KBM-7 (cell line): Measurements from ENCODE around the gene AGBL4.

Source experiments
- DNase-seq: peaks from one replicate; pipeline ENCODE4 v3.0.0-alpha.2; 2015
- in situ Hi-C: fragments of 300-500 bp; cut with MboI; formaldehyde crosslinking; loops from 2 replicates; pipeline ENCODE4 v1.14.3; 2020; ENCODE audit warnings: low sequenced_read_pairs, low pct_unique_long_range_greater_than_20kb, mixed read lengths

Gene AGBL4

DNA sequence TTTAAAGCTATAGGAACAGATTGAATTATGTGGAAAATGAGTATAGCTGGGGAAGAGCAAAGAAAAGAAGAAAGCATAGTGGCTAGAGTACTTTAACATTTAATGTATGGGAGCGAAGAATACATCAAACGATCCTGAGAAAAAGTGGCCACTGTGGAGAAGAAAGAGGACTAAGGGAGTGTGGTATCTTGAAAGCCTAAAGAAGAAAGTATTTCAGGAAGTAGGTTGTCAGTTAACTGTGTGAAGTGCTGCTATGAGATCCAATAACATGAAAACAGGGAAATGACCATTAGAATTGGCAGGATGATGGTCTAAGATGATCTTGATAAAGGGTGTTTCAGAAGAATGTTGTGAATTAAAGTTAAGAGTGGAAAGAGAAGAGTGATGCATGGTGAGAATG lies 1027.4 kb downstream of the AGBL4 start:
- no peak for DNase-seq

DNA sequence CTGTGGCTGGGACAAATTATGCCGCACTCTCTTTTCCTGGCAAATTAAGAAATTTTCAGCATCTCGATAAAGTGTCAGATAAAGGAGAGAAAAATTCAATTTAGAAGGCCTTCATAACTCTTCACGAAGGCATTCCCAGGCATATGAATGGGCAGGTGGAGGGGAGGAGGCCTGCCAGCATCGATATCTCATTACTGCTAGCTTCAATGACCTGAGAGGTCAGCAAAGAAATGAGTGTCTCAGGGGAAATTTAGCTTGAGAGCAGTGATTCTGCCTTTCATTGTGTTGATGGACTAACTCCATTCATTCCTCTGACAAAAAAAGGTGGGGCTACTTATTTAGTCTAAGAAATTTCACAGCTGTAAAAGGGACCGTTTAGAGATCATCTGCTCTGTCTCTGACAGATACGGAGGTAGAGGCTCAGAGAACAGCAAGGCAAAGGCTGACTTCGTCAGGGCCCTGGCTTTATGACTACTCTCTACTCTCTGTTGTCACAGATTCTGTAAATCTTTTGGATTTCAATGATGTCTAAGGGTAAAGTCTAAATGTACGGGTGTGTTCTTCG lies 1035.0 kb downstream of the AGBL4 start:
- no peak for DNase-seq
- in situ Hi-C loops = no loop called here

More for the DNA sequence above, 1027.4 kb downstream of the AGBL4 start:
- in situ Hi-C loops = no loop called here

DNA sequence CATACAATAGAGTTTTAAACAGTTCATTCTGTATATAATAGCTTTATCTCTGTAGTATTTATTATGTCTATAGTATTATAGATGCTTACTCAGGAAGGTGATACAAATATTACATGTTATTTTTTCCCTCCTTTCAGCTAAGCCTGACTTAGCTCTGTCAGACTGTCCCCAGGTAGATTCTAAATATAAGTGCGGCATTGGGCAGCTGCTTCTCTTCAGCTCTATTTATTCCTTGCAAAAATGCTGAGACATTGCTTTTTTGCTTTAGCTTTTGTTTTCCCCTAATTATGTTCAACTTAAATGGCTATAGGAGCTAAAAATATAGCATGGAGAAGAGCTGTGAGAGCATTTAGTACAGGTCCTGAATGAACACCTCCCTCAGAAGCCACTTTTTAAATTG lies 1043.8 kb downstream of the AGBL4 start:
- DNase-seq = no peak
- in situ Hi-C loops = no loop called here

- no peak for DNase-seq
- in situ Hi-C loops = no loop called here
Measured at GRCh38 chr1:48978413-48978812, 1045.3 kb downstream of the AGBL4 start.

- no peak for DNase-seq
- in situ Hi-C loops = no loop called here
Measured at GRCh38 chr1:48977273-48977672, 1046.5 kb downstream of the AGBL4 start.

- in situ Hi-C loops = no loop called here
- DNase-seq = no peak
Measured at GRCh38 chr1:48969971-48970370, 1053.8 kb downstream of the AGBL4 start.

DNA sequence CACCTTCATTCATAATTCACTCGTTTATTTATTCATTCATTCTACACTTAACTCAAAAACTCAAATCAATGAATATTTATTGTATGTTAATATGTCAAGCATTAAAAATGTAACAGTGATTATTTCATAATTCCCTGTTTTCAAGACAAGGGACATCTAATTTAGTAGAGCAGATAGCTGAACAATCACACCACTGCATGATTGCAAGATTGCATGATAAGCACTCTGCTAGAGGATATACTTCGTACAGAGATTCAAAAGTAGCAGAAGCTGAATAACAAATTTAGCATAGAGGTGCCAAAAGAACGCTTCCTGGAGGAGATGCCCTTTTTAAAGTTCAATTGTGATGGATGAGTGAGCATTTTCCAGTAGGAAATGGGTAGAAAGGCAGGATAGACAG lies 1056.4 kb downstream of the AGBL4 start:
- no peak for DNase-seq
- in situ Hi-C loops = no loop called here

GRCh38 chr1:48966583-48966982 lies 1057.2 kb downstream of the AGBL4 start:
- in situ Hi-C loops = no loop called here
- no peak for DNase-seq

GRCh38 chr1:48960320-48960719 lies 1063.4 kb downstream of the AGBL4 start:
- DNase-seq = no peak

GRCh38 chr1:48955774-48956173 lies 1068.0 kb downstream of the AGBL4 start:
- in situ Hi-C loops = no loop called here
- DNase-seq = no peak

More at GRCh38 chr1:48960320-48960719, 1063.4 kb downstream of the AGBL4 start:
- in situ Hi-C loops = no loop called here

- DNase-seq = no peak
- in situ Hi-C loops = no loop called here
Measured at GRCh38 chr1:48953617-48954016, 1070.1 kb downstream of the AGBL4 start.

GRCh38 chr1:48948562-48948961 lies 1075.2 kb downstream of the AGBL4 start:
- in situ Hi-C loops = no loop called here
- no peak for DNase-seq

GRCh38 chr1:48947761-48948537 lies 1075.8 kb downstream of the AGBL4 start:
- DNase-seq = no peak
- in situ Hi-C loops = no loop called here

GRCh38 chr1:48946070-48946469 lies 1077.7 kb downstream of the AGBL4 start:
- in situ Hi-C loops = no loop called here
- no peak for DNase-seq

- no peak for DNase-seq
- in situ Hi-C loops = no loop called here
Measured at GRCh38 chr1:48944811-48945210, 1078.9 kb downstream of the AGBL4 start.

GRCh38 chr1:48943826-48944225 lies 1079.9 kb downstream of the AGBL4 start:
- in situ Hi-C loops = no loop called here
- DNase-seq = no peak

DNA sequence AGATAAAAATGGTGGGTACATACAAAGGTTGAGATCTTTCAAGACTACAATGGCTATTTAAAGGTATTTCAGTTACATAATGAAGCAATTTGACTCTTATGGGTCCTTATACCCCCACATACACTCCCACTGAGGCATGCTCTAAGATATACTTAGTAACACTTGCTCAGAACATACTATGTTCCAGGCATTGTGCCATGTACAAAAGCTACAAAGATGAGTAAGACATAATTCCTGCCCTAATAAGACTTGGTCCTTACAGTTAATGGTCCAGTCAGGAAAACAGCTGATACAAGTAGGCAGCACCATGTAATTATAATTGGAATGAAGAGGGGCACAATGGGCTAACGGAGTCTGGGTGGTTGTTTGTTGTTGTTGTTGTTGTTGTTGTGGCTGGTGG lies 1080.4 kb downstream of the AGBL4 start:
- in situ Hi-C loops = no loop called here
- DNase-seq = no peak

DNA sequence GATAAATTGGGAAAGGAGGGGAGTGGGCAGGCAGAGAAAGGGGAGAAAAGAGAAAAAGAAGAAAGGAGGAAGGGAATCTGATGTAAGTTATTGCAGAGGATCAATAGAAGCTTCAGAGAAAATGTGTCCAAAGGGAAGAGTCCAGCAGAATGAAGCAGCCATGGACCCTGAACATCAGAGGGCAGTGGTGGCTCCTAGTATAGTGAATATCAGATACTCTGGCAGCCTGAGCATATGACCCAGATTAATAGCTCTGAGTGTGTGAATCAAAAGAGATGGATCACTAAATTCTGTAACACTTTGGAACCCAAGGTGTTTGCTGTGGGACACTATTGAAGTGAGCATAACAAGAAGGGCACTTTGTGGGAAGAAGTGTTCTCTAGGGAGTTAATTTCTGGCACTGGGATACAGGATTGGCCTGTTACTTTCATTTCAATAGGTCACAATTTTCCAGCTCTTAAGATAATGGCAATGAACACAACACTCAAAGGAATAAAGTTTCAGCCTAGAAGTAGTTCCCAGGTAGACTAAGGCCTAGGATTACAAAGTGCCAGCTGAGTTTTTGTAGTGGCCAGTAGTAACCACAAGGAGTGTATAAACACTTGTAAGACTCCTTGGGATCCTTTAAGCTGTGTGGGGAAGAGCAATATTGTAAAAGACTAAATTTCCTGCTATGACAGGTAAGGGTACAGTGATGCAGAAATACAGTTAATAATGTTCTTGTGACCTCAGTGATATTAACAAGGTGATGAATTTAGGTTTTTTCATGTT lies 1082.6 kb downstream of the AGBL4 start:
- no peak for DNase-seq
- in situ Hi-C loops = no loop called here

DNA sequence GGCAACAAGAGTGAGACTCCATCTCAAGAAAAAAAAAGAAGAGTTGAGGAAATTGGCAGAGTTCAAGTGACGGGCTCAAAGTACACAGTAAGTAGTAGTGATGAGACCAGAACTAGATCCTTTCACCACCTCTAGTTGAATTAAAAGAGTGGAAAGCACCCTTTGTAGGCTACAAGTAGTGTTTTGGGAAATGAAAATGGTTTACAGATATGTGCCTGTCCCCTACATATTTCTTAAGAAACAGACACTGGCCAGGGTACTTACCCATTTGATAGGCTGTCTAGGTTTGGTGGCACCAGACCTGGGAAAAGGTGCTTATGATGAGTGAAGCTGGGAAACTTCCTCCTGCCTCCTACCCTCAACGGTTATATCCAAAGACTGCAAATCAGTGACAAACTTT lies 1083.4 kb downstream of the AGBL4 start:
- in situ Hi-C loops = no loop called here
- no peak for DNase-seq

- in situ Hi-C loops = no loop called here
- DNase-seq = no peak
Measured at GRCh38 chr1:48939828-48940227, 1083.9 kb downstream of the AGBL4 start.
